Measurements from ENCODE around the gene MAK. TPM values are rescaled to one million over a fixed set of nuclear protein-coding genes. Genes with fewer than 3 reads are reported as not detected.
"Not testable (repeated sequence)": the region's sequence is repeated elsewhere in the genome, so short reads cannot be mapped to it uniquely, and the experiment has no call there.

The MAK gene
- total RNA-seq, 1 donor from 2014 or later, result not detected

DNA sequence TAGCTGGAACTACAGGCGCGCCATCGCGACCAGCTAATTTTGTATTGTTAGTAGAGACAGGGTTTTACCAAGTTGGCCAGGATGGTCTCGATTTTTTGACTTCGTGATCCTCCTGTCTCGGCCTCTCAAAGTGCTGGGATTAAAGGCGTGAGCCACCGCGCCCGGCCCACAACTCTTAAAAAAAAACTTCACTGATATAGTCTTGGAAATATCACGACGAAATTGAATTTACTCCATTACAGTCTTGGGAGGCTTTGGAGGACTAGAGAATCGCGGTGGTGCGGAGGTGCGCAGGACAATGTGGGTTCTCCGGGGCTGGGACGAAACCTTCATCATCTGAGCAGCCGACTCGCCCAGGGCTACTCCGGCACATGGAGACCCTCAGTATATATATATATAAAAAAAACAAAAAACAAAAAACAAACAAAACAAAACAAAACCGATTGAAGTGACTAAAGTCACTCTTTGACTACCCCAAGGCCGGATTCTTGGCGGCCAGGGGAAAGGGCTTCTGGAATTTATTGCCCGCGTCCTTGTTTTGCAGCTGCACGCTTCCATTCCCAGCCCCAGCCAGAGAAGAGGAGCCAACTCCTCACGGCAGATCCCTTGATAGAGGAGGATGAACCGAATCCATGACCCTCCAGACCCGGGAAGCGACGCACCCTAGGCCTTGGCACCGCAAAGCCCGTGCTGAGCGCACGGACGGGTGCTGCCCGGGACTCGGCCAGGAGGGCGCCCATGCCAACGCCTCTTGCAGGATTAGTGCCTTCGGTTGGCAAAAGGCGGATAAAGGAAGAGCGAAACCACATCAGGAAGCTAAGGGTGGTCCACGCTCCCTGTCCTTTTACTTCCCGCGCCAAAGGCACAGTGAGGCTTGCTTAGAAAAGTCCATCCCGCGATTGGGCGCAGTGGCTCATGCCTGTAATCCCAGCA lies 45.2 kb upstream of the MAK start:
- H3K36me3 Mint-ChIP-seq (ENCODE audit: low read depth), result no peaks in the 10 kb centered on the region
- intact Hi-C loops (cut with micrococcal nuclease), result loop anchor here (10.0 kb wide), 1 partner anchor 781 kb away; no protein-coding TSS in a partner anchor
- H3K4me3 Mint-ChIP-seq, result no peak overlapping the region

DNA sequence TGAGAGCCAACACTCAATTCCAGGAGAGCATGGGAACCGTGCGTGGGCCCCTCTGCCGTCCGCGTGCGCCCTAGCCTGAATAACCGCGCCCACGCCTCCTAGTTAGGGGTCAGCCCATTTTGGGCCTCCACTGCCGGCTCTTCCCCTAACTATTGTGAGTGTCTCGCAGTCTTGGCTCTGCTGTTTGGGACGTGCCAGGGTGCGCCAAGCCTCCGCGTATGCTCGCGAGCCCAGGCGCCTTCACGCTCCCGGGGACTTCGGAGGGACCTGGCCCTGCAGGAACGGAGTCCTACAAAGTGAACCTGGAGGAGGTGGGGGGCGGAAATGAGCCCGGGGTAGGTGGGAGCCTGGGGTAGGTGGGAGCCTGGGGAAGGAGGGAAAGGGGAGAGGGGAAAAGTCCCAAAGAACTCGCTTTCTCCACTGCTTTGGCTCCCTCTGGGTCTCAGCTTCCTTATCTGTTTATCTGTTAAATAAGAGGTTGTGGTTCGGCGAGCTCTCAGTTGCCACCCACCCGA lies 44.4 kb upstream of the MAK start:
- no peaks in the 10 kb centered on the region for H3K36me3 Mint-ChIP-seq (ENCODE audit: low read depth)
- TF ChIP-seq, protein P1, sequence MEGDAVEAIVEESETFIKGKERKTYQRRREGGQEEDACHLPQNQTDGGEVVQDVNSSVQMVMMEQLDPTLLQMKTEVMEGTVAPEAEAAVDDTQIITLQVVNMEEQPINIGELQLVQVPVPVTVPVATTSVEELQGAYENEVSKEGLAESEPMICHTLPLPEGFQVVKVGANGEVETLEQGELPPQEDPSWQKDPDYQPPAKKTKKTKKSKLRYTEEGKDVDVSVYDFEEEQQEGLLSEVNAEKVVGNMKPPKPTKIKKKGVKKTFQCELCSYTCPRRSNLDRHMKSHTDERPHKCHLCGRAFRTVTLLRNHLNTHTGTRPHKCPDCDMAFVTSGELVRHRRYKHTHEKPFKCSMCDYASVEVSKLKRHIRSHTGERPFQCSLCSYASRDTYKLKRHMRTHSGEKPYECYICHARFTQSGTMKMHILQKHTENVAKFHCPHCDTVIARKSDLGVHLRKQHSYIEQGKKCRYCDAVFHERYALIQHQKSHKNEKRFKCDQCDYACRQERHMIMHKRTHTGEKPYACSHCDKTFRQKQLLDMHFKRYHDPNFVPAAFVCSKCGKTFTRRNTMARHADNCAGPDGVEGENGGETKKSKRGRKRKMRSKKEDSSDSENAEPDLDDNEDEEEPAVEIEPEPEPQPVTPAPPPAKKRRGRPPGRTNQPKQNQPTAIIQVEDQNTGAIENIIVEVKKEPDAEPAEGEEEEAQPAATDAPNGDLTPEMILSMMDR (IDR thresholded peaks at IDR 0.05), result no peak
- no peaks in the 10 kb centered on the region for H3K9me3 Mint-ChIP-seq
- H3K27me3 Mint-ChIP-seq, result peaks cover 64% of the 10 kb centered on the region
- CTCF ChIA-PET, result interaction anchor here (0.7 kb wide), 1 partner anchor 134 kb away, joined by 3 read pairs; no protein-coding TSS in a partner anchor
- intact Hi-C loops (cut with micrococcal nuclease), result loop anchor here (10.0 kb wide), 1 partner anchor 782 kb away; no protein-coding TSS in a partner anchor
- peak overlapping the region; percentile 28 for H3K4me3 Mint-ChIP-seq
- POLR2A ChIA-PET, result no interaction called here
- DNase-seq, result no peak
- peaks cover 24% of the 10 kb centered on the region for H3K4me1 Mint-ChIP-seq
- no peak overlapping the region for H3K27ac Mint-ChIP-seq
- ATAC-seq (ENCODE audit: low read depth), result no peak

More for the DNA sequence above, 45.2 kb upstream of the MAK start:
- ATAC-seq (ENCODE audit: low read depth), result no peak
- no peak overlapping the region for H3K27ac Mint-ChIP-seq
- no peak for DNase-seq
- ChIA-PET POLR2A (no interaction called here), CTCF (interaction anchor here (0.7 kb wide), 1 partner anchor 135 kb away, joined by 3 read pairs; no protein-coding TSS in a partner anchor)
- TF ChIP-seq, protein P1 (IDR thresholded peaks at IDR 0.05), result no peak
- peaks cover 65% of the 10 kb centered on the region for H3K27me3 Mint-ChIP-seq
- peaks cover 28% of the 10 kb centered on the region for H3K4me1 Mint-ChIP-seq
- no peaks in the 10 kb centered on the region for H3K9me3 Mint-ChIP-seq

DNA sequence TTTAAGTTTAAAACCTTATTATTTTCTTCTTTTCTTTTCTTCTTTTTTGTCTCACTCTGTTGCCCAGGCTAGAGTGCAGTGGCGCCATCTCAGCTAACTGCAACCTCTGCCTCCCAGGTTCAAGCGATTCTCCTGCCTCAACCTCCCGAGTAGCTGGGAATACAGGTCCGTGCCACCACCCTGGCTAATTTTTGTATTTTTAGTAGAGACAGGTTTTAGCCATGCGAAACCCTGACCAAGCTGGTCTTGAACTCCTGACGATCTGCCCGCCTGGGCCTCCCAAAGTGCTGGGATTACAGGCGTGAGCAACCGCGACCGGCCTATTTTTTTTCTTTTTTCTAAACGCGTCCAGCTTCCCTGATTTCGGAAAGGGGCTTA lies 43.9 kb upstream of the MAK start:
- H3K27ac Mint-ChIP-seq; POLR2A ChIA-PET; CTCF ChIA-PET; ATAC-seq (ENCODE audit: low read depth); H3K9me3 Mint-ChIP-seq; H3K4me3 Mint-ChIP-seq; H3K36me3 Mint-ChIP-seq (ENCODE audit: low read depth); DNase-seq: not testable (repeated sequence)
- intact Hi-C loops (cut with micrococcal nuclease), result loop anchor here (10.0 kb wide), 1 partner anchor 783 kb away; no protein-coding TSS in a partner anchor
- Mint-ChIP-seq H3K27me3 (peaks cover 61% of the 10 kb centered on the region), H3K4me1 (peaks cover 21% of the 10 kb centered on the region)

GRCh38 chr6:10880366-10880765 lies 42.0 kb upstream of the MAK start:
- DNase-seq (no peak), ATAC-seq (ENCODE audit: low read depth) (no peak)
- Mint-ChIP-seq H3K27ac (no peak overlapping the region), H3K27me3 (peaks cover 49% of the 10 kb centered on the region), H3K4me1 (peaks cover 14% of the 10 kb centered on the region), H3K9me3 (no peaks in the 10 kb centered on the region), H3K4me3 (no peak overlapping the region), H3K36me3 (ENCODE audit: low read depth) (no peaks in the 10 kb centered on the region)
- ChIA-PET POLR2A (no interaction called here), CTCF (no interaction called here)
- TF ChIP-seq, protein P1 (IDR thresholded peaks at IDR 0.05), result no peak
- intact Hi-C loops (cut with micrococcal nuclease), result loop anchor here (10.0 kb wide), 1 partner anchor 784 kb away; no protein-coding TSS in a partner anchor

DNA sequence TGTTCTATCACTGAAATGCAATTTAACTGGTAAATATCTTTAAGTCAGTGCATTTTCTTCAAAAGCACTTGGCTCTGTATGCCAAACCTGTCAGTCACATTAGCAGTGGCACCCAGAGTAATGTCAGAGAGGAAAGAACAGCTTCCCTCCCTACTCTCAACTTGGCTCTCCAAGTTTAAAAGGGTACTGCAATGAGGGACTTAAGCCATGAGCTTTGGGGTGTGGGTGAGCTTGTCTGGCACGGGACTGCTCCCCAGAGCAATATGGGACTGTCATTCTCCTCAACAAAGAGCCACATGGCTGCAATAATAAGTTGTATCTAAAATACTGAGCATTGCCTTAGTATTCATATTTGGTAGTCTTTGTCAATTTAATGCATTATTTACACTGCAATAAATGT lies 39.5 kb upstream of the MAK start:
- POLR2A ChIA-PET, result interaction anchor here (0.6 kb wide), 1 partner anchor 31 kb away, joined by 9 read pairs; no protein-coding TSS in a partner anchor
- H3K4me1 Mint-ChIP-seq, result peaks cover 10% of the 10 kb centered on the region
- H3K27me3 Mint-ChIP-seq, result peaks cover 47% of the 10 kb centered on the region
- H3K4me3 Mint-ChIP-seq, result no peak overlapping the region
- DNase-seq (no peak), ATAC-seq (ENCODE audit: low read depth) (no peak)
- intact Hi-C loops (cut with micrococcal nuclease), result no loop called here
- CTCF ChIA-PET, result no interaction called here
- no peak overlapping the region for H3K27ac Mint-ChIP-seq
- no peaks in the 10 kb centered on the region for H3K9me3 Mint-ChIP-seq
- H3K36me3 Mint-ChIP-seq (ENCODE audit: low read depth), result no peaks in the 10 kb centered on the region
- TF ChIP-seq, protein P1 (IDR thresholded peaks at IDR 0.05), result no peak
